ENCODE measurements around the gene MSANTD1.

GRCh38 chr4:3234171-3235029 is 14.6 kb upstream of the MSANTD1 start:
- no peak for TF ChIP-seq POLR2A (IDR thresholded peaks at IDR 0.05; ENCODE audit: low read depth, low read length)
- TF ChIP-seq CTCF (IDR thresholded peaks at IDR 0.05; ENCODE audit: extremely low read depth in 1 of 2, insufficient read depth in 1 of 2, low read depth in 1 of 2, low read length in 2 of 2), result no peak
- no peak for TF ChIP-seq EZH2 (IDR thresholded peaks at IDR 0.05; ENCODE audit: borderline replicate concordance, low read depth, low read length, severe bottlenecking)
- TF ChIP-seq POLR2AphosphoS5 (IDR thresholded peaks at IDR 0.05; ENCODE audit: insufficient read depth, low read depth, low read length), result no peak
- TF ChIP-seq MAX (IDR thresholded peaks at IDR 0.05; ENCODE audit: insufficient read depth, insufficient read length), result no peak
